NB4 (cell line): ENCODE measurements around the gene RRP8.
A peak's percentile ranks its signal among the peaks of the same experiment; 100 is the strongest.

ENCODE experiments used
- DNase-seq: peaks from one replicate; pipeline ENCODE4 v3.0.0; 2010; ENCODE audit warnings: low read depth
- H3K4me3 ChIP-seq: one replicate; pipeline ENCODE4 v1.5.1; 2011; ENCODE audit warnings: mild to moderate bottlenecking, low read depth, low read length, moderate library complexity
- MYC ChIP-seq: IDR thresholded peaks from 2 replicates; pipeline ENCODE4 v1.6.1; 2011; ENCODE audit warnings: low read depth, low read length
- POLR2A ChIP-seq: IDR thresholded peaks from 2 replicates; pipeline ENCODE4 v1.6.1; 2011; ENCODE audit warnings: mild to moderate bottlenecking; ENCODE audit not compliant: insufficient read length; ENCODE audit errors: extremely low read depth
- TF ChIP-seq, protein P1 (sequence below): IDR thresholded peaks from 2 replicates; pipeline ENCODE4 v1.6.1; 2011; ENCODE audit warnings: low read depth, low read length
- TF ChIP-seq, protein P2 (sequence below): IDR thresholded peaks from one replicate; pipeline ENCODE4 v1.5.1; 2012; ENCODE audit warnings: low read depth, low read length

RRP8 gene

DNA sequence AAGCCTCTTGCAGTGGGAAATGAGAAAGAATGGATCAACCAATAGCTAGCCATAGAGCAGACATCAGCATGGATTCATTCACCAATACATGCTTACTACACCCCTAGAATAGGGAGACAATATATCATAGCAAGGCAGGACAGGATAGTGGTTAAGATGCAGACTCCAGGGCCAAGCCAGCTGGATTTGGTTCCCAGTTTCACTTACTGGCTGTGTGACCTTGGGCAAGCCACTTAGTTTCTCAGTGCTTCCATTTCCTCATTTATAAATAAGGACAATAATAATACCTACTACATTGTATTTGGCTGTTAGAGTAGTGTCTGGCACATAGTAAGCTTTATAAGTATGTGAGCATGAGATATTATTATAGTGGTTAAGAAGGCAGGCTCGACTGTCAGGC lies 45.1 kb upstream of the RRP8 start:
- no peak overlapping the region for H3K4me3 ChIP-seq
- peak; percentile 31 for DNase-seq
- TF ChIP-seq, protein P1, sequence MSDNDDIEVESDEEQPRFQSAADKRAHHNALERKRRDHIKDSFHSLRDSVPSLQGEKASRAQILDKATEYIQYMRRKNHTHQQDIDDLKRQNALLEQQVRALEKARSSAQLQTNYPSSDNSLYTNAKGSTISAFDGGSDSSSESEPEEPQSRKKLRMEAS = no peak
- TF ChIP-seq MYC = no peak
- TF ChIP-seq, protein P2, sequence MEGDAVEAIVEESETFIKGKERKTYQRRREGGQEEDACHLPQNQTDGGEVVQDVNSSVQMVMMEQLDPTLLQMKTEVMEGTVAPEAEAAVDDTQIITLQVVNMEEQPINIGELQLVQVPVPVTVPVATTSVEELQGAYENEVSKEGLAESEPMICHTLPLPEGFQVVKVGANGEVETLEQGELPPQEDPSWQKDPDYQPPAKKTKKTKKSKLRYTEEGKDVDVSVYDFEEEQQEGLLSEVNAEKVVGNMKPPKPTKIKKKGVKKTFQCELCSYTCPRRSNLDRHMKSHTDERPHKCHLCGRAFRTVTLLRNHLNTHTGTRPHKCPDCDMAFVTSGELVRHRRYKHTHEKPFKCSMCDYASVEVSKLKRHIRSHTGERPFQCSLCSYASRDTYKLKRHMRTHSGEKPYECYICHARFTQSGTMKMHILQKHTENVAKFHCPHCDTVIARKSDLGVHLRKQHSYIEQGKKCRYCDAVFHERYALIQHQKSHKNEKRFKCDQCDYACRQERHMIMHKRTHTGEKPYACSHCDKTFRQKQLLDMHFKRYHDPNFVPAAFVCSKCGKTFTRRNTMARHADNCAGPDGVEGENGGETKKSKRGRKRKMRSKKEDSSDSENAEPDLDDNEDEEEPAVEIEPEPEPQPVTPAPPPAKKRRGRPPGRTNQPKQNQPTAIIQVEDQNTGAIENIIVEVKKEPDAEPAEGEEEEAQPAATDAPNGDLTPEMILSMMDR = no peak
- no peak for TF ChIP-seq POLR2A

DNA sequence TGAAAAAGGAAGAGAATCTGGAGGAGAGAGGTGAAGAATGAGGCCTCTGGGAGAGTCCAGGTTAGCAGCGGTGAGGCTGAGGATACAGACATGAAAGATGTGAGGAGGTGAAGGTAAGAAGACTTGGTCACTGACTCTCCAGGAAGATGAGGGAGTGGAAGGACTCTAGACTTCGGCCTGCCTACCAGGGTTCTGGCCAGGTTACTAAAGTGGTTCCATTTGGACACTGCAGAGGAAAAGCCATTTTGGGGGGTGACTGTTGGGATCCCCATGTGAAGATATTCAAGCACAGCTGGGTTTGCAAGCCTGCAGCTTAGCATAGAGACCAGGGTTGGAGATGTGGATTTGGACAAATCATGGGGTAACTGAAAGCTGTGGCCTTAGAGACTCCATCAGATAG lies 44.4 kb upstream of the RRP8 start:
- TF ChIP-seq, protein P1 = no peak
- TF ChIP-seq POLR2A = no peak
- no peak for TF ChIP-seq MYC
- TF ChIP-seq, protein P2 = no peak
- H3K4me3 ChIP-seq = no peak overlapping the region
- no peak for DNase-seq

DNA sequence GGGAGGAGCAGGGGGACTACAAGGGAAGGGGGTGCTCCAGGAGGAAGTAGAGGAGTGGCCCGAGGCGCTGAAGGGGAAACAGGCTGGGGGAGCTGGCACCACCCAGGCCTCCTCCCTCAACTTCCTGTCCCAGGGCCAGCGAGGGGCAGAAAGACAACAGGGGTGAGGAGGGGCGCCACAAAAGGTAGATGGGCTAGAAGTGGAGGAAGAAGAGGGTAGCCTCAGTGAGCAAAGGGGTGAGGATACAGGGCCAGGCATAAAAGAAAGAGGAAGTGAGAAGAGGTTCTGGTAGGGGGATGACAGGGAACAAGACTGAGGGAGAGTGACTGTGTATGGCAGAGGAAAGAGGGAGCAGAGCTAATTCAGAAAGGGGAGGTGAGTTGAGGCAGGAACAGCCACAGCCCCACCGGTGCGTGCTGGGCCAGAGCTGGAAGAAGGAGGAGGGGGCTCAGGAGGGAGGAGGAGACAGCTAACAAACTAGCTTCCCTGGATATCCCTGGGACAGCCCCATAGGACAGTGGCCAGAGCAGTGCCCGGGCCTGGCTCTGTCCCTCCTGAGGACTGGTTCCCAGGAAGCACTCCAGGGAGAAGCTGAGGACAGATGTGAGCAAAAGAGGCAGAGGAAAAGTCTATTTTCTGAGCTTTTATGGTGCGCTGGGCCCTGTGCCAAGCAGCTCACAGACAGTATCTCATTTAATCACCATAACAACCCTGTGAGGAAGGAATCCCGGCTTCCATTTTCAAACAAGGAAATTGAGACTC lies 43.7 kb upstream of the RRP8 start:
- peak overlapping the region; percentile 9 for H3K4me3 ChIP-seq
- TF ChIP-seq, protein P1 = no peak
- TF ChIP-seq, protein P2 = no peak
- TF ChIP-seq POLR2A (no peak), MYC (no peak)
- DNase-seq = peak; percentile 90

DNA sequence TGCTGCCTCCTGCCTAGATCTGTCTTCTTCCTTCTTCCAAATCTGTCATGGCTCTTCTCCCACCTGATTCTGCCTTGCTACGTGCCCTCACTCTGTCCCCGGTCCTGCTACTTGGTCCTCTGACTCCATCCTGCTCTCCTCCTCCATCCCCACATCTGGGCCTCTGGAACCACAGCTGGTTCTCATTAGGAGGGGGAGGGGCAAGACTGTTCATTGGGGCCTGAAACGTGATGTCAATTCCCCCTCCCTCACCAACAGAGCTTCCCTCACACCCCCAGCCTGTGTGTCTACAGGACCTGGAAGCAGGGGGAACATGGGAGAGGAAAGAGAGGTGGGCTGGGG lies 43.1 kb upstream of the RRP8 start:
- DNase-seq = no peak
- H3K4me3 ChIP-seq = peak overlapping the region; percentile 44
- TF ChIP-seq MYC = no peak
- TF ChIP-seq, protein P1 = no peak
- TF ChIP-seq, protein P2 = no peak
- no peak for TF ChIP-seq POLR2A

DNA sequence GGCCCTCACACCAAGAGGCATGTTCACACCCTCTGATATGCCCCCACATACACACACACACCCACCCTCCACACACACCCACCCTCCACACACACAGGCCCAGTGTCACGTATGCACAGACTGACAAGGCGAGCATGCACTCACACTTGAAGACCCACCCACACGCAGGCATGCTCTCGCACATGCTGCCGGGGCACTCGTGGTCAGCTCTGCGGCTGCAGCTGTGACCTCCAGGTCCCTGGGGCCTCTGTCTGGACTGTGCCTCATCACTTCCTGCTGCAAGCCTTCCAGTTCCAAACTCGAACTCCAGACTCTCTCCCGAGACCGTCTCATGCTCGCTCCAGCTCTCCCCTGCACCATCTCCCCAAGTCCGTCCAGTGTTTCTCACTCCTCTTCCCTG lies 42.7 kb upstream of the RRP8 start:
- H3K4me3 ChIP-seq = peak overlapping the region; percentile 44
- peak; percentile 89 for DNase-seq

More for the DNA sequence above, 42.7 kb upstream of the RRP8 start:
- TF ChIP-seq POLR2A (no peak), MYC (peak; percentile 85)
- TF ChIP-seq, protein P2 = no peak
- TF ChIP-seq, protein P1 = peak; percentile 91
